Measurements from ENCODE around the gene P2RY12. TPM values are rescaled to one million over a fixed set of nuclear protein-coding genes. Genes with fewer than 3 reads are reported as not detected.

P2RY12 gene
- total RNA-seq, 1 donor from 2014 or later = not detected

DNA sequence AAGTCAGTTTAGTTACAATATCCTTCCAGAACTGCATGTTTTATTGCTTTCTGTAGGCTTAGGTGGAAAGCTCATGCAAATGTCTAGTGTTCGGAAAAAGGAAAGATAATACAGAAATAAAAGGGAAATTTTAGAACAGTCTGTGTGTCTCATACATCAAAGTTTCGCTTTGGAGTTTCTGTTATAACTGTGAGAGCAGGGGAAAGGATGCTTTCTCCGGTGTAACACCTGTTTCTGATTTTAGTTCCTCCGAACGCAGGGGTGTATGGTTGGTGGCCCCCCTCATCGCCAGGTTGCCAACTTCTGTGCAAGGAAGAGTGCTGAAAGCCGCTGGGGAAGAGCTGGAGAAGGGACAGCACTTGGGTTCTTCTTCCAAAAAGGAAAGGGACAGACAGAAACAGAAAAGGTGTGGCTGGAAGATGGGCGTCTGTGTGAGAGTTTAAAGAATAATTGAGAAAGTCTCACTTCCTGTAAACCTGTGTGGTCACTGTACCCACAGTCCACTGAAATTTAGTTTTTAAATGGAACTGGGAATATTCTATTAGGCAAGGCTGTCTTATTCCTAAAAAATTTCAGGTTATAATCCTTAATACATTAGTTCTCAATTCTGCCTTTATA, 6.7 kb downstream of the P2RY12 start:
- TF ChIP-seq, protein P1, sequence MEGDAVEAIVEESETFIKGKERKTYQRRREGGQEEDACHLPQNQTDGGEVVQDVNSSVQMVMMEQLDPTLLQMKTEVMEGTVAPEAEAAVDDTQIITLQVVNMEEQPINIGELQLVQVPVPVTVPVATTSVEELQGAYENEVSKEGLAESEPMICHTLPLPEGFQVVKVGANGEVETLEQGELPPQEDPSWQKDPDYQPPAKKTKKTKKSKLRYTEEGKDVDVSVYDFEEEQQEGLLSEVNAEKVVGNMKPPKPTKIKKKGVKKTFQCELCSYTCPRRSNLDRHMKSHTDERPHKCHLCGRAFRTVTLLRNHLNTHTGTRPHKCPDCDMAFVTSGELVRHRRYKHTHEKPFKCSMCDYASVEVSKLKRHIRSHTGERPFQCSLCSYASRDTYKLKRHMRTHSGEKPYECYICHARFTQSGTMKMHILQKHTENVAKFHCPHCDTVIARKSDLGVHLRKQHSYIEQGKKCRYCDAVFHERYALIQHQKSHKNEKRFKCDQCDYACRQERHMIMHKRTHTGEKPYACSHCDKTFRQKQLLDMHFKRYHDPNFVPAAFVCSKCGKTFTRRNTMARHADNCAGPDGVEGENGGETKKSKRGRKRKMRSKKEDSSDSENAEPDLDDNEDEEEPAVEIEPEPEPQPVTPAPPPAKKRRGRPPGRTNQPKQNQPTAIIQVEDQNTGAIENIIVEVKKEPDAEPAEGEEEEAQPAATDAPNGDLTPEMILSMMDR (conservative IDR thresholded peaks at IDR 0.05) = no peak
- no peaks in the 10 kb centered on the region for H3K27me3 Mint-ChIP-seq (ENCODE audit: low read depth)
- H3K27ac Mint-ChIP-seq (ENCODE audit: unreplicated experiment) = no peak overlapping the region
- no peaks in the 10 kb centered on the region for H3K9me3 Mint-ChIP-seq
- no peak for DNase-seq (ENCODE audit: low read depth, low spot score)
- no peak overlapping the region for H3K4me3 Mint-ChIP-seq
- H3K4me1 Mint-ChIP-seq = no peaks in the 10 kb centered on the region
- no peaks in the 10 kb centered on the region for H3K36me3 Mint-ChIP-seq (ENCODE audit: low read depth)

DNA sequence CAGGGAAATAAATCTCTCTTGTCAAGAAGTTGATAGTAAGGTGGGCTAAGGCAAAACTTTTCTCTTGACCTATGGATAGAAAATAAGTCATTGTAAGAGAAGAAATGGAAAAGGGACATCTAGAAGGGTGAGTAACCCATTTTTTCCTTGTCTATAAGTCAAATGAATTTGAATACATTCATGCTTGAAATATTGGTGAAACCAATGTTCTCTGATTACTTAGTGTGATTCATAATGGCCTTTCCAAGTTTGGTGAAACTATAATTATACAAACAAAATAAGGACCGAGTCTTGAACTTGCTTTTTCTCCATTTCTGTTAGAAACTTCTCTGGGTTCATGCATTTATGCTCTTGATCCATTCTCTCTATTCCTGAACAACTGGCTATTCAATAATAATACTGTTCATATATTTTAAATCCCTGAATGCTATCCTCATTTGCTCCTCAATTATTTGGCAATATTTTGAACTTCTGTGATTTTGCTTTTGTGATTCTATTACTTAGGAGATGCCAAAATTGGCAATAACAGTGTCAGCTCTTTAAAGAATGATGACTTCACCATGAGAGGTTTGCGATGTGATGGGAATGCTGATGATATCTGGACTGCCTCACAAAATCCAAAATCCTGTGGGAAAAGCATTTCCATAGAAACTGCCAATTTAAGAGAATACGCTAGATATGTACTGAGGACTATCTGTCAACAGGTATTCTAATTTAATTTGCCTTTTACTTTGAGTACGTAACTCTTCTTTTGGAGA, 12.3 kb downstream of the P2RY12 start:
- Mint-ChIP-seq H3K27me3 (ENCODE audit: low read depth) (no peaks in the 10 kb centered on the region), H3K4me1 (no peaks in the 10 kb centered on the region), H3K4me3 (no peak overlapping the region), H3K9me3 (no peaks in the 10 kb centered on the region), H3K27ac (ENCODE audit: unreplicated experiment) (no peak overlapping the region), H3K36me3 (ENCODE audit: low read depth) (peaks cover 4% of the 10 kb centered on the region)
- no peak for DNase-seq (ENCODE audit: low read depth, low spot score)
- TF ChIP-seq, protein P1 (conservative IDR thresholded peaks at IDR 0.05) = no peak

DNA sequence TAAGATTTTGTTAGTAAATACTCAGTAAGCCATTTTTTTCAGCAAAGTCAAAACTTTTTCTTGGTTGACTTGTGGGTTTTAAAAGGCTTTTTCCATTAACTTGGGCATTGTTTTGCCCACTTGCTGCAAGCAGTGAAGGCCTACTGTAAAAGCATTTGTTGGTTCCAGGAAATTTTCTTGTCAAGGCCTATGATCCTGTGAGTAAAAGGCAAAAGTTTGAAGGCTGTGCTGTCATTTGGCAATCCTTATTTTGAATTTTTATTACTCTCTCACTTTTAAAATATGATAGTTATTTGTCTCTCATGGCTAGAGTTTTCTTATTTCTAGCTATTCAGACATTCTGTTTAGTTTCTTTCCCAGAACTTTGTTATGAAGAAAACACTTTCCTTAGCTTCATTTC, 13.0 kb downstream of the P2RY12 start:
- TF ChIP-seq, protein P1 (conservative IDR thresholded peaks at IDR 0.05) = no peak
- Mint-ChIP-seq H3K36me3 (ENCODE audit: low read depth) (peaks cover 4% of the 10 kb centered on the region), H3K4me3 (no peak overlapping the region), H3K27me3 (ENCODE audit: low read depth) (no peaks in the 10 kb centered on the region), H3K27ac (ENCODE audit: unreplicated experiment) (no peak overlapping the region), H3K4me1 (no peaks in the 10 kb centered on the region), H3K9me3 (no peaks in the 10 kb centered on the region)
- no peak for DNase-seq (ENCODE audit: low read depth, low spot score)

DNA sequence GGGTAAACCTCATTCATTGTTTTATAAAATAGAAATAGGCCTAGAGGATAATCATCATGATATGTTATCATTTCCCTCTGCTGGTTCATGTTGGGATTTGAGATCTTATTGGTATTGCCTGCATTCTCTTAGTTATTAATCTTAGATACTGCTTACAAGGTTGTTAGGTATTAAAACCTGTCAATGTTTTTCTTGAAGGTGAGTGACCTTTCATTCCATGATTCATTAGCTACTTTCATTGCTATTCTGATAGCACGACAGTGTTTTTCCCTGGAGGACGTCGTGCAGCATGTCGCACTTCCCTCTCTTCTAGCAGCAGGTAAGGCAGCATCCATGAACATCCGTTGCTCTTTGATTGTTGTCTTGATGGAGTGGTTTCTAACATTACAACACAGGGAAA, 17.1 kb downstream of the P2RY12 start:
- no peak overlapping the region for H3K4me3 Mint-ChIP-seq
- peaks cover 4% of the 10 kb centered on the region for H3K36me3 Mint-ChIP-seq (ENCODE audit: low read depth)
- H3K27me3 Mint-ChIP-seq (ENCODE audit: low read depth) = no peaks in the 10 kb centered on the region
- H3K9me3 Mint-ChIP-seq = no peaks in the 10 kb centered on the region
- no peak for DNase-seq (ENCODE audit: low read depth, low spot score)
- TF ChIP-seq, protein P1 (conservative IDR thresholded peaks at IDR 0.05) = no peak
- H3K27ac Mint-ChIP-seq (ENCODE audit: unreplicated experiment) = no peak overlapping the region
- no peaks in the 10 kb centered on the region for H3K4me1 Mint-ChIP-seq

DNA sequence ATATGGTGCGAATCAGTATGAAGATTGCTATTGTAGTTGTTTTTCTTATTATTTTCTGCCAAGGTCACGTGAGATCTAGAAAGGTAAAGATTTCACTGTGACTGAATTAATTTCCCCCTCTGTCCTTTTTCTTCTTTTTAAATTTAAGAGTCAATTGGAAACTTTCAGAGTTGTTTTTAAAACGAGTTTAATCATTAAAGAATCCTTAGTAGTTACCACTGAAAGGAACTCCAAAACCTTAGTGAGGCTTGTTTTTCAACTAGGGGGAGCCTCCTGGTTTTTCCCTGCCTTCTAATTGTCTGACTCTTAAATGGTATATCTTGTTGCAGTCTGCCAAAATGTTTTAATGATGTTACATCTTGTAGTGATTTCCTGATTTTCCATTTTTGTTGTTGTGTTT, 17.6 kb downstream of the P2RY12 start:
- Mint-ChIP-seq H3K27ac (ENCODE audit: unreplicated experiment) (no peak overlapping the region), H3K4me1 (no peaks in the 10 kb centered on the region), H3K36me3 (ENCODE audit: low read depth) (peaks cover 6% of the 10 kb centered on the region)

More for the DNA sequence above, 17.6 kb downstream of the P2RY12 start:
- TF ChIP-seq, protein P1 (conservative IDR thresholded peaks at IDR 0.05) = no peak
- H3K27me3 Mint-ChIP-seq (ENCODE audit: low read depth) = no peaks in the 10 kb centered on the region
- H3K9me3 Mint-ChIP-seq = no peaks in the 10 kb centered on the region
- H3K4me3 Mint-ChIP-seq = no peak overlapping the region
- no peak for DNase-seq (ENCODE audit: low read depth, low spot score)

Measured in neural crest cell (in vitro differentiated cells).